GM21717 (cell line): Measurements from ENCODE around the gene ZNF593OS.

Experiments
- ATAC-seq: cut with Tn5 transposase; IDR thresholded peaks from one replicate; pipeline ENCODE4 v1.9.1; 2021; ENCODE audit warnings: mild to moderate bottlenecking, moderate library complexity; ENCODE audit not compliant: unreplicated experiment

Gene ZNF593OS

DNA sequence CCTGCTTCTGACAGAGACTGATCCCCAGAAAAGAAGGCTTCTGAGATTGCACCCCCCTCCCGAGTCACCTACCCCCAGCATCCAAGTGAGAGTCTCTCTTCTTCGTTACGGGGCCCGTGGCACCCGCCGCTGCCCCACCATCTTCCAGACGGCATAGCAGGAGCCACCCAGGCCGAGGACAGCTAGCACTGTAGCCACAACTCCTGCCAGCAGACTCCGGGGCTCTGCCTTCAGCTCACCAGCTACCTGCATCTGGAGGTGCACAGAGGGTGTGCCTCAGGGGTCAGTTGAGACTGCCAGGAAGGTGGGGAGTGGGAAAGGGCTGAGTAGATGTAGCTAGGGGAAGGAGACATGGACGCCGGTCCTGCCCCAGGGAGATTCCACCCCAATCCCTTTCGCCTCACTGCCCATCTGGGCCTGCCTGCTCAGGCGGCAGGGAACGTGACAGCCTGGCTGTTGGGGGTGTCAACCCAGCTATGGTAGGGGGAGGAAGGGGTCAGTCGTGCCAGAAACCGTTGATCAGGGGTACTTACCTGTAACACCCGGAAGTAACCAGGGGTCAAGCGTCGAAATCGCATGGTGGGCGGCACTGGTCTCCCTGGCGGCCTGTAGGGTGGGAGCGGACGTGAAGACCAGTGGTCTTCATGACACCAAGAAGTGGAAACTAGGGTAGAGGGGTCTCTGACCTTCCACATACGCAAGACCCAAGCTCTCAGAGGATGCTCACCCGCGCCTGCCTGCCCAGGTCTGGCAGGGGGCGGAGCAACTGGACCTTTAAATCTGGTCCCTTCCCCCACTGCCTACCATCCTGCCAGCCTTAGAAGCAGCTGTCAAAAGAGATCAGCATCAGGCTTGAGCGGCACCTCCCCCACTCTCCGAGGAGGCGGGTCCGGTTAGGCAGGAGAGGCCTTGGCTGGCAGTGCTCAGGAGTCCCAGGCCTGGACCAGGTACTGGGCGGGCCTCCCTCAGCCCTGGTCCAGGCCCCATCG lies at the start of gene ZNF593OS:
Gene ZNF593OS, minus strand, starts transcription at position 749 of the 989 bp plus-strand sequence. Its CDS starts 171 bp downstream, at position 578.
- no peak for ATAC-seq

DNA sequence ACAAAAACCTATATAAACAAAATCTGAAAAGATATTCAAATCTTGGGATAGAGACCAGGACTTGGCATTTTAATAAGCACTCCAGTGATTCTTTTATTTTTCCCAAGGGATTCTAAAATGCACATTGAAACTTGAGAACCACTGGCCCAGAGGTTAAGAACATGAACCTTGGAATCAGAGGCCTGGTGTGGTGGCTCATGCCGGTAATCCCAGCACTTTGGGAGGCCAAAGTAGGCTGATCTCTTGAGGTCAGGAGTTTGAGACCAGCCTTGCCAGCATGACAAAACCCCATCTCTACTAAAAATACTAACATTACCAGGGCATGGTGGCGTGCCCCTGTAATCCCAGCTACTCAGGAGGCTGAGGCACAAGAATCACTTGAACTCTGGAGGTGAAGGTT lies 49.5 kb upstream of the ZNF593OS start:
- ATAC-seq, result no peak

DNA sequence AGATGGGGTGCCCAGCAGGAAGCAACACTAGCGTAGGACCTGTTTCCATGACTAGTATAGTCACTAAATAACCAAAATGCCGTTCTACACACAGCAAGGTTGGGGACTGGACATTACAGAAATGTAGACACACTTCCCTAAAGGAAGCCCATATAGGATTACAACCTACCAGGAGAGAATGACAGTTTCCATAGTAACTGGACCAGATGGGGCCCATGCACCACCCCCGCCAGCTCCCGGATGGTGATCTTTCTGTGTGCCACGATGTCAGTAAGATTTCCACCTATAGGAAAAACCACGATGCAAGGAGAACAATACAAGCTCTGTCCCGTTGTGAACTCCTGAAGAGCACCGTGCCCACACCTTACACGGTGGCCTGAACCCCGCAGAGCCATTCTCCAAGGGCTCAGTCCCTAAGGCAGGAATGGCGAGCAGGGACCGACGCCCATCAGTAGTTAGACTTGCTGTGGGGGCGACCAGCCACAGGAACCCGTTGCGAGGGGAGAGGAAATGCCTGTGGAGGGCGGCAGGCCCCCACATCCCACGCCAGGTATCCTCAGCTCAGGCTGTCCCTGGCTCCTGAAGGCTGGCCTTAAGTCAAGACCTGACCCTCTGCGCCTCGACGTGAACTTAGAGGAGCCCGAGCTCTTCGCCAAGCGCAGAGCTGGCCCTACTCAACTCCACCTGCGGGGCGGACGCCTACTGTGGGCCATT lies 48.7 kb upstream of the ZNF593OS start:
- no peak for ATAC-seq

DNA sequence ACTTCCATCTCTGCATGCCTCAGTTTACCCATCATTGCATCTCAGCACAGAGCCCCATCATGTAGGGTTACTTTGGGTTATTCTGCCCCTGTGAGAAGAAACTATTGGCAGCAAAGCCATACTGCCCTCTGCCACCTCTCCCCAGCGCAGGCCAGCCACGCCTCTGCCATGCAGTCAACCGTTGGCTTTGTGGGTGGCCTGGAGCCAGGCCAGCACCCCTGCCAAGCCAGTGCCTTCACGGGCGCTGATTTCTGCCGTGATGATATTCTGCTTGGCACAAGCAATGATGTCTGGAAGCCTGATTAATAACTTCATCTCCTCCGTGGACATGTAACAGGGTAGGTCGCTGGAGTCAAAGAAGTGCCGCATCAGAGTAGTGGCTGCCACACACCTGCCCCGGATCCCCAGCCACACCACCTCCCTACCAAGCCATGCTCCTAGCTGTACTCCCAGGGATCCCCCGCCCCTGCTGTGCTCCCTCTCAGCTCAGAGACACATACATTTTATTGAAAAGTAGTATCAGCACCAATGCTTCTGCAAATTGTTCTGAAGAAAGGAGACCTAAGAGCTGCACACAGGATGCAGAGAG lies 47.4 kb upstream of the ZNF593OS start:
- ATAC-seq, result no peak

GRCh38 chr1:26215246-26215645 lies 43.6 kb upstream of the ZNF593OS start:
- ATAC-seq, result no peak

GRCh38 chr1:26213335-26213905 lies 41.8 kb upstream of the ZNF593OS start:
- ATAC-seq, result no peak

DNA sequence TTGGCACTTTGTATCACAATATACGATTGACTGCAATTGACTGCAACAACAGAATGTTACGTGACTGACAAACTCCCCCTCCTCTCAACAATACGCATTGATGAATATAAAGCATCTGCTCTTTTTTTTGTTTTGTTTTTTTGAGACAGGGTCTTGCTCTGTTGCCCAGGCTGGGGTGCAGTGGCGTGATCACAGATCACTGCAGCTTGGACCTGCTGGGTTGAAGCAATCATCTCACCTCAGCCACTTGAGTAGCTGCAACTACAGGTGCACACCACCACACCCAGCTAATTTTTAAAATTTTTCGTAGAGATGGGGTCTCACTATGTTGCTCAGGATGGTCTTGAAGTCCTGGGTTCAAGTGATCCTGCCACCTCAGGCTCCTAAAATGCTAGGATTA lies 41.1 kb upstream of the ZNF593OS start:
- ATAC-seq, result no peak

DNA sequence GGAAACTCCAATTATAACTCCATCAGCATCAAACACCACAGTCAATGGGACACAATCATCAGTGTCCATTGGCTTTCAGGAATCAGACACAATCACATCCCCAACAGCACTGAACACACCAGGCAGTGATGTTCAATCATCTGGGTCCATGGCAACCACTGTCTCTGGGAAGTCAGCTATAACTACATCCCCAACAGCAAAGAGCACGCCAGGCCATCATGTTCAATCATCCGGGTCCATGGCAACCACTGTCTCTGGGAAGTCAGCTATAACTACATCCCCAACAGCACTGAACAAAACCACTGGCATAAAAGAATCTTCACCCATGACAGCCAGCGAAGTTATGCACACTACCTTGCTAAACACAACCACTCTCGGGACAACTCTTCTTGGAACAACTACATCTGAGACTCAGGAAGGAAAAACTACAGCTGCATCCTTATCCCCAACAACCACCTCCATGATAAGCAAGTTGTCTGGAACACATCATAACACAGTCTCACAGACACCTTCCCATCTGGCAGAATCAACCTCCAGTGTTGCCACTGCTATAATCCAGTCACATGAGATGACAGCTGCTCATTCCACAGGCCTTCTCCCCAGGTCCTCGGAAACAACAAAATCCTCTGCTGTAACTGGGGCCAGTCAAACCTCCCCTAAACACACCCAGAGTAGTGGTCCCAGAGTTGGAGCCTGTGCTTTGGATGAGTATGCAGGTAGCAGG lies 38.7 kb upstream of the ZNF593OS start:
- no peak for ATAC-seq

DNA sequence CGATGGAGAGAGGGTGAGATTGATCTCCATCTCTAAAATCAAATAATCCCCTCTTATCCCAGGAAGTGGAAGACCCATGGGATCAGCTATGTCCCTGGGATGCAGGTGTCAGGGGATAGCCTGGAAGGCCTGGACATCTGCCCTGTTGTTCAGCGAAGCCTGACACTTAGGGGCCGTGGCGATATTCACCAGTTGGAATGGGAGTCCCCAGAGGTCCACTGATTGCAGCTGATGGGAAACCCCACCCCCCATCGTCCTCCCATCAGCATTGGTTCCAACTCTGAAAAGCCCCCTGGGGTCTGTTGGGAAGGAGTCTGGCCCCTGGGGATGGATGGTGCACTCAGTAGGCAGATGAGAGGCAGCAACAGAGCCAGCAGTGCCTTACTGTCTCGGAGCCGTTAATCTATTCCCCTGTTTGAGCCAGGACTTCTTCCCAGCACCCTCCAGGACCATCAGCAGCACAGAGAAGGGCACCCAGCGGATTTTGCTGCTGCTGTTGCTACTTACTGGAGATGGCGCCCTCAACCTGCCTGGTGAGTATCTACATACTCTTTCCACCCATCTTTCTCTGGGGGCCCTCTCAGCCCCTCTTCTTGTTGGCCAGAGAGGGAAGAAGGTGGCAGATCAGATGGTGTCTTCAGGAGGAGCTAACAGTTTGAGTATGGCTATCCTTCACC lies 32.1 kb upstream of the ZNF593OS start:
- ATAC-seq, result no peak

- no peak for ATAC-seq
Observed at GRCh38 chr1:26200413-26200812, 28.8 kb upstream of the ZNF593OS start.

DNA sequence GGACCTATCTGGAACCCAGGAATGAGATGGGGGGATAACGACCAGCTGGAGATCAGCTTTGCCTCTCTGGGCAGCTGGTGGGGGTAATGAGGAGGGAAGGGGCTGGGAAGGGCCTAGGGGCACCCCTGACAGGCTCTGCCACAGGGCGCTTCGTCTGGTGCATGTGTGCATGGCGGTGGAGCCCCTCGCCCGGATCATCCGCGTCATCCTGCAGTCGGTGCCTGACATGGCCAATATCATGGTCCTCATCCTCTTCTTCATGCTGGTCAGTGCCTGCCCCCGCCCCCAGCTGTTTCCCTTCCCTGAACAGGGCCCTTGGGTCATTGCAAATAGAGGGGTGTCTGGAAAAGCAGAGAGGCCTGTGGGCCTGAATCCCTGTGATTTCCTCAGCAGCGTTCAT lies 26.2 kb upstream of the ZNF593OS start:
- no peak for ATAC-seq

DNA sequence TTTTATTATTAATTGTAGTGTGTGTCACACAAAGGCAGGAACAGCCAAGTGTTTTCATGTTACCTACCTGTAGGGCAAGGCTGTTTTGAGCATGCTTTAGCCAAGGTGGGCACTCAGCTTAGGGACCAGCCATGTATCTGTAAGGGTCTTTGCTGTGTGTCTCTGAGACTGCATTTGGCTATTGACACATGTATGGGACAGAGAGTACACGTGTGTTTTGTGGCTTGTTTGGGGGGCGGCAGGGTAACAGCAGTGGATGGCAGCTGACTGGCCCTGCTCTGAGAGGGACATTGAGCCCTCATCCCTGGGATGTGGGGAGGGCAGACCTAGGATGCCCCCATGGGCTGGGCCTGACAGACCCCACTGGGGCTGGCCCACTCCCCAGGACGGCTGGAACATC lies 25.7 kb upstream of the ZNF593OS start:
- no peak for ATAC-seq

GRCh38 chr1:26195805-26196204 lies 24.2 kb upstream of the ZNF593OS start:
- ATAC-seq, result no peak

GRCh38 chr1:26191739-26192138 lies 20.1 kb upstream of the ZNF593OS start:
- no peak for ATAC-seq

- no peak for ATAC-seq
Observed at GRCh38 chr1:26190373-26190987, 18.8 kb upstream of the ZNF593OS start, which contains the start of gene CATSPER4. CATSPER4 (plus strand) TSS chr1:26190602; CDS start chr1:26190628, 26 bp downstream.

DNA sequence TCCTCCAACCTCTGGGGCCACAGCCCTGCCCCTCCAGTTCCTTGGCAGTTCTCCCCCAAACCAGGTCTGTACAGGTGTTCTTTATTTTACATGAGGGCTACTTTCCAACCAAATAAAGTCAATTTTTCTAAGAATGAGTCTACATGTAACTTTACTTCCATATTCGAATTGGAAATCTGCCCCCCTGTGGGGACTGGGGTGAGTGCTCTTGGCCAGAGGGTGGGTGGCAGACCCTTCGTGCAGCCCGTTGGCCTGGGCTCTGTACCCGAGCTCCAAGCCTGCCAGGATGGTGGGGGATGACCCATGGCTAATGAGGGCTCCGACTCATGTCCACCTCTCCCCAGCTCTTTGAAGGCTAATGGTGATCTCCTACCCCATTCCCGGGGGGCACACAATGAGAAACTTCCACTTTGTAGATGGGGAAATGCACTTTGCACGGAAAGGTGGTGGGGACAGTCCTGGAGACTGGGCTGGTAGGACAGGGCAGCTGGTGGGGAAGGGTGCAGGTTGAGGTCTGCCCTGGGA lies 18.2 kb upstream of the ZNF593OS start:
- no peak for ATAC-seq

- no peak for ATAC-seq
Observed at GRCh38 chr1:26189331-26189730, 17.7 kb upstream of the ZNF593OS start.

- ATAC-seq, result no peak
Observed at GRCh38 chr1:26188477-26188876, 16.8 kb upstream of the ZNF593OS start.

- no peak for ATAC-seq
Observed at GRCh38 chr1:26187882-26188281, 16.2 kb upstream of the ZNF593OS start.
